Activated T-helper 17 cell treated with anti-CD3 and anti-CD28 coated beads, Interleukin-2, amount 50 U/mL, for 72 hours (primary cell): Measurements from ENCODE around the gene FUT9. TPM values are rescaled to one million over a fixed set of nuclear protein-coding genes. Genes with fewer than 3 reads are reported as not detected.

ENCODE experiments used
- ATAC-seq: fragments of 150-1000 bp; cut with Tn5 transposase; replicated peaks from 2 replicates; pipeline ENCODE4 v1.10.0; 2021; ENCODE audit warnings: mild to moderate bottlenecking, moderate library complexity
- H3K27ac Mint-ChIP-seq: one replicate; pipeline ENCODE4 v1.8.0; 2022; ENCODE audit warnings: mixed read lengths
- H3K27me3 Mint-ChIP-seq: one replicate; pipeline ENCODE4 v1.8.0; 2022; ENCODE audit warnings: mixed read lengths
- H3K36me3 Mint-ChIP-seq: one replicate; pipeline ENCODE4 v1.8.0; 2022; ENCODE audit warnings: low read depth, mild to moderate bottlenecking, mixed read lengths
- H3K4me1 Mint-ChIP-seq: one replicate; pipeline ENCODE4 v1.8.0; 2022; ENCODE audit warnings: mixed read lengths
- H3K4me3 Mint-ChIP-seq: one replicate; pipeline ENCODE4 v1.8.0; 2022; ENCODE audit warnings: mild to moderate bottlenecking, mixed read lengths
- H3K9me3 Mint-ChIP-seq: one replicate; pipeline ENCODE4 v1.8.0; 2022; ENCODE audit warnings: mixed read lengths
- total RNA-seq, 2 donors: library from RNA; stranded (reverse); gene quantifications; one replicate each; pipeline ENCODE4 v1.2.3, GENCODE V29; 2022

FUT9 gene
- not detected for total RNA-seq

GRCh38 chr6:96015518-96016333 is at the start of gene FUT9:
Gene FUT9 (plus strand): TSS chr6:96015974. CDS start chr6:96203156, 187,182 bp downstream.
- Mint-ChIP-seq H3K4me3 (no peak within 1 kb of the TSS), H3K9me3 (no peaks in the 10 kb centered on the region), H3K4me1 (no peaks in the 10 kb centered on the region)

DNA sequence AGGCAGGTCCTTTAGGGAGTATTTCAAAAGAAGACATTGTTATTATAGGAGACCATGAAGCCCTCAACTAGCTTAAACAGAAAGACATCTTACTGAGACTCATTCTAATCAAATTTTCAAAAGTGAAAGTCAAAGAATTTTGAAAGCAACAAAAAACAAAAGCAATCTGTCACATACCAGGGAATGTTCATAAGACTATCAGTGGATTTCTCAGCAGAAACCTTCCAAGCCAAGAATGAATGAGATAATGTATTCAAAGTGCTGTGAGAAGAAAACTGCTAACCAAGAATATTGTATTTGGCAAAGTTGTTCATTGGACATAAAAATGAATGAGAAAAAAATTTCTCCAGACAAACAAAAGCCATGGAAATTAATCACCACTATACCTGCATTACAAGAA is 48.2 kb upstream of the FUT9 start:
- H3K9me3 Mint-ChIP-seq, result peaks cover 3% of the 10 kb centered on the region
- H3K4me1 Mint-ChIP-seq, result no peaks in the 10 kb centered on the region
- H3K27me3 Mint-ChIP-seq, result no peaks in the 10 kb centered on the region
- H3K36me3 Mint-ChIP-seq, result no peaks in the 10 kb centered on the region
- H3K27ac Mint-ChIP-seq, result no peak overlapping the region
- no peak overlapping the region for H3K4me3 Mint-ChIP-seq
- no peak for ATAC-seq

More at GRCh38 chr6:96015518-96016333, at the start of gene FUT9:
- Mint-ChIP-seq H3K27me3 (peaks cover 28% of the 10 kb centered on the region), H3K36me3 (no peaks in the 10 kb centered on the region), H3K27ac (no peak within 1 kb of the TSS)
- no peak for ATAC-seq

DNA sequence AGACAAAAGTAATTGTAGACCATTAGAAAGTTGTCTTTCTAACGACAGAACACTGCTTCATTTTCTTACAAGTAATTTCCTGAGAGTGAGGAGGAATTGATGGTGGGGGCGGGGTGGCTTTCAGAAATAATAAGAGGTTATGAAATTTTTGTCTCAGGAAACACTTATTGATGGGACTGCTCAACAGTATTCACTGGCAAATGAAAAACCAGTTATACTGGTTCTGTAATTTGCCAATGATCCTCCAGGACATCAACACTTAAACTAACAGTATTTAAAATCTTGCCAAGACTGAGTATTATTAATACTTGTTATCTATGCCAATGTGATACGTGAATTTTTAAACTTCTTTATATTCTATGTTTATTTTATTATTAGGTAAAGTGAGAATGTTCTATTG is 41.8 kb upstream of the FUT9 start:
- H3K9me3 Mint-ChIP-seq, result peaks cover 3% of the 10 kb centered on the region
- H3K27ac Mint-ChIP-seq, result no peak overlapping the region
- H3K4me1 Mint-ChIP-seq, result no peaks in the 10 kb centered on the region
- H3K4me3 Mint-ChIP-seq, result no peak overlapping the region
- no peaks in the 10 kb centered on the region for H3K27me3 Mint-ChIP-seq
- no peaks in the 10 kb centered on the region for H3K36me3 Mint-ChIP-seq
- ATAC-seq, result no peak

GRCh38 chr6:95978230-95978629 is 37.5 kb upstream of the FUT9 start:
- H3K36me3 Mint-ChIP-seq, result no peaks in the 10 kb centered on the region
- no peaks in the 10 kb centered on the region for H3K27me3 Mint-ChIP-seq

GRCh38 chr6:95991906-95992305 is 23.9 kb upstream of the FUT9 start:
- H3K4me1 Mint-ChIP-seq, result no peaks in the 10 kb centered on the region
- no peaks in the 10 kb centered on the region for H3K36me3 Mint-ChIP-seq
- no peaks in the 10 kb centered on the region for H3K27me3 Mint-ChIP-seq
- no peak for ATAC-seq
- no peak overlapping the region for H3K27ac Mint-ChIP-seq
- peaks cover 14% of the 10 kb centered on the region for H3K9me3 Mint-ChIP-seq
- H3K4me3 Mint-ChIP-seq, result no peak overlapping the region

More at GRCh38 chr6:95978230-95978629, 37.5 kb upstream of the FUT9 start:
- no peak for ATAC-seq
- H3K4me1 Mint-ChIP-seq, result no peaks in the 10 kb centered on the region
- H3K9me3 Mint-ChIP-seq, result no peaks in the 10 kb centered on the region
- H3K27ac Mint-ChIP-seq, result no peak overlapping the region
- no peak overlapping the region for H3K4me3 Mint-ChIP-seq

- ATAC-seq, result no peak
- no peak overlapping the region for H3K27ac Mint-ChIP-seq
- no peak overlapping the region for H3K4me3 Mint-ChIP-seq
- H3K4me1 Mint-ChIP-seq, result no peaks in the 10 kb centered on the region
- peaks cover 14% of the 10 kb centered on the region for H3K9me3 Mint-ChIP-seq
- no peaks in the 10 kb centered on the region for H3K36me3 Mint-ChIP-seq
- no peaks in the 10 kb centered on the region for H3K27me3 Mint-ChIP-seq
These were observed 21.6 kb upstream of the FUT9 start for GRCh38 chr6:95994151-95994550.

GRCh38 chr6:95998133-95998532 is 17.6 kb upstream of the FUT9 start:
- Mint-ChIP-seq H3K4me1 (no peaks in the 10 kb centered on the region), H3K36me3 (no peaks in the 10 kb centered on the region), H3K4me3 (no peak overlapping the region), H3K9me3 (no peaks in the 10 kb centered on the region), H3K27me3 (no peaks in the 10 kb centered on the region), H3K27ac (no peak overlapping the region)
- ATAC-seq, result no peak

DNA sequence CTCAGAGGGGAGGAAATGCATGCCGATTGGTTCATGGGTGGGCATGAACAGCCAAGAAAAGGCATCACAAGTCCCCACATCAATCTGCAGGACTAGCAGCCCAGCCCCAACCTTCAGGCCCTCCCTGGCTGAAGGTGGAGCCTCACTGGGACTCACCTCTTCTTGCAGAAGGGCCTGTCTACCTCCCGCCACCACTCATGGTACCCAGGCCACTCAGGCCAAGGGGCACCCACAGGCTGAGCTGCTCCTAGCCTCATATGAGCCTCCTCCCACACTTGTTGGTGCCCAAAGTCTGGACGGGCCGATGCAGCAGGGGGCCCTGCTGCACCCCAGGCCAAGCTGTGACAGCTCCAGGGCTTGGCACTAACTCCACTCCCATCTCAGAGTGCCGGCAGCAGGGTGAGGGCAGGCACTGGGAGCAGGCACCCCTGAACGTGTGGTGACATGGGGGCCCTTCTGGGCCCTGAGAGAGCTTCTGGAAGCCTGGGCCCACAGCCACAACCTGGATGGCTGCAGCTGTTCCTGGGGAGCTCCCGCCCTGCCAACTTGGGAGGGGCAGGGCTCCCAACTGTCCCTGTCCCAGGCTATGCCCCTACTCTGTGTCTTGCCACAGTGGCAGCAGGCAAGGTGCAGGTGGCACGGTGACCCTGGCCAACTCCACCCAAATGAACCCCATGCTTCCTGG is 13.7 kb upstream of the FUT9 start:
- Mint-ChIP-seq H3K4me3 (no peak overlapping the region), H3K4me1 (no peaks in the 10 kb centered on the region), H3K27ac (no peak overlapping the region), H3K9me3 (no peaks in the 10 kb centered on the region), H3K27me3 (no peaks in the 10 kb centered on the region), H3K36me3 (no peaks in the 10 kb centered on the region)
- no peak for ATAC-seq

GRCh38 chr6:96002576-96002910 is 13.2 kb upstream of the FUT9 start:
- Mint-ChIP-seq H3K4me3 (no peak overlapping the region), H3K27ac (no peak overlapping the region), H3K9me3 (no peaks in the 10 kb centered on the region)

DNA sequence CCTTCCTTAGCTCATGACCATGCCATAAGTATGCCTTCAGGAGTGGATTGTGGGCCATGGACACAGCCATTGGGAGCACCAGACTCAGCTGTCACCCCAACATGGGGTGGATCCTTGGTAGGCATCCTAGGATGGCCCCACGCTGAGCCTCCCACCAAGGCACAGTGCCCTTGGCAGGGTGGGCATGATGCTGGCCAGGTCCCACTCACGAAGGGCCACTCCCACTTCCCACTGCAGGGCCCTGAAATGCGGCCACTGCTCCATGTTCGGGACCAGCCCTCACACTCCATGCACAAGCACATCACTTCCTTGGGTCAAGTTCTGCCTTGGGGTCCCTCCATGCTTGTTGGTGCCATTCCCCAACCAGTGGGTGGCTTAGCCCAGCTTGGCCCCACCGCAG is 12.9 kb upstream of the FUT9 start:
- no peaks in the 10 kb centered on the region for H3K27me3 Mint-ChIP-seq
- H3K4me1 Mint-ChIP-seq, result no peaks in the 10 kb centered on the region
- no peak for ATAC-seq
- no peaks in the 10 kb centered on the region for H3K9me3 Mint-ChIP-seq
- no peaks in the 10 kb centered on the region for H3K36me3 Mint-ChIP-seq
- H3K27ac Mint-ChIP-seq, result no peak overlapping the region
- no peak overlapping the region for H3K4me3 Mint-ChIP-seq

More at GRCh38 chr6:96002576-96002910, 13.2 kb upstream of the FUT9 start:
- H3K4me1 Mint-ChIP-seq, result no peaks in the 10 kb centered on the region
- no peak for ATAC-seq
- no peaks in the 10 kb centered on the region for H3K27me3 Mint-ChIP-seq
- H3K36me3 Mint-ChIP-seq, result no peaks in the 10 kb centered on the region

GRCh38 chr6:96007663-96008062 is 8.1 kb upstream of the FUT9 start:
- Mint-ChIP-seq H3K36me3 (no peaks in the 10 kb centered on the region), H3K27ac (no peak overlapping the region), H3K9me3 (no peaks in the 10 kb centered on the region), H3K4me3 (no peak overlapping the region), H3K27me3 (no peaks in the 10 kb centered on the region), H3K4me1 (no peaks in the 10 kb centered on the region)
- ATAC-seq, result no peak

DNA sequence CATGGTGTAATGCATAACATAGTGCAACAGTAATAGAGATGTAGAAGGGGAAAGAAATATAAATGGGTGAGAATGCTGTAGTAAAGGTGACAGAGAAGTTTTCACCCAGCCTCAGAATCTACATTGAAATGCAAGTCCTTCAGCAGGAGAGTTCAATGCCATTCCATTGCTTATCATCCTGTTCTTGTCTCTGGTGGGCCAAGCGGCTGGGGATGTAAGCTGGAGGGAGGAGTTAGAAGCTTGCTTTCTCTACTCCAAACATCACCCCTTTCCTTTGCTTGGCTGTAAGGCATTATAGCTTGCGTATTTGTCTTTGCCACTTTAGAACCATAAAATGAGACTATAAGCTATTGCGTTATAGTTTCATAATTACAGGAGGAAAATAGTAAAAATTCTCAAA is 2.2 kb upstream of the FUT9 start:
- no peak for ATAC-seq
- H3K4me3 Mint-ChIP-seq, result no peak overlapping the region
- no peaks in the 10 kb centered on the region for H3K9me3 Mint-ChIP-seq
- H3K27ac Mint-ChIP-seq, result no peak overlapping the region
- no peaks in the 10 kb centered on the region for H3K36me3 Mint-ChIP-seq
- H3K27me3 Mint-ChIP-seq, result peaks cover 28% of the 10 kb centered on the region
- H3K4me1 Mint-ChIP-seq, result no peaks in the 10 kb centered on the region

GRCh38 chr6:96014846-96015517 is 792 bp upstream of the FUT9 start:
- Mint-ChIP-seq H3K36me3 (no peaks in the 10 kb centered on the region), H3K4me1 (no peaks in the 10 kb centered on the region), H3K27ac (no peak overlapping the region), H3K4me3 (no peak overlapping the region), H3K27me3 (peaks cover 28% of the 10 kb centered on the region), H3K9me3 (no peaks in the 10 kb centered on the region)
- no peak for ATAC-seq

- Mint-ChIP-seq H3K9me3 (no peaks in the 10 kb centered on the region), H3K27me3 (peaks cover 28% of the 10 kb centered on the region), H3K4me1 (no peaks in the 10 kb centered on the region), H3K27ac (no peak overlapping the region), H3K36me3 (no peaks in the 10 kb centered on the region), H3K4me3 (no peak overlapping the region)
- ATAC-seq, result no peak
These were observed 728 bp downstream of the FUT9 start for GRCh38 chr6:96016334-96017069.
